ENCODE measurements around the gene THRAP3.
"Not testable (repeated sequence)": the region's sequence is repeated elsewhere in the genome, so short reads cannot be mapped to it uniquely, and the experiment has no call there.

THRAP3 gene

DNA sequence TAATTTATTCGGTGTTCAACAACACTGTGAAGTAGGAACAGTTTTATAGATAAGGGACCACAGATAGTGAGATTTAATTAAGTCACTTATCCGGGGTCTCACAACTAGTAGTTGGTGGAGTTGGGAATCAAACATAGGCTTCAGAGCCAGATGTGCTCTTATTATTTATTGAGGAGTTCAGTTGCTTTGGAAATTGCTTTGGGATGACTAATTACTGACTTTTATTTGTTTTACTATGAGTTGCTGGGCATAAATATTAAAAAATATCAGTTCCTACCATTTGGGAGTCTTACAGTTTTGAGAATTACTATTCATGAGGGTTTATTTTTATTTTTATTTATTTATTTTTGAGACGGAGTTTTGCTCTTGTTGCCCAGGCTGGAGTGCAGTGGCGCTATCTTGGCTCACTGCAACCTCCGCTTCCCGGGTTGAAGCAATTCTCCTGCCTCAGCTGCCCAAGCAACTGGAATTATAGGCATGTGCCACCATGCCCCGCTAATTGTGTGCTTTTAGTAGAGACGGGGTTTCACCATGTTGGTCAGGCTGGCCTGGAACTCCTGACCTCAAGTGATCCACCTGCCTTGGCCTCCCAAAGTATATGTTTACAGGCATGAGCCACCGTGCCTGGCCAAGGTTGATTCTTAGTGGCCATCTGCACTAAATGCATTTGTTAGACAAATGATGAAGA is 27.7 kb downstream of the THRAP3 start:
- no peak for DNase-seq

DNA sequence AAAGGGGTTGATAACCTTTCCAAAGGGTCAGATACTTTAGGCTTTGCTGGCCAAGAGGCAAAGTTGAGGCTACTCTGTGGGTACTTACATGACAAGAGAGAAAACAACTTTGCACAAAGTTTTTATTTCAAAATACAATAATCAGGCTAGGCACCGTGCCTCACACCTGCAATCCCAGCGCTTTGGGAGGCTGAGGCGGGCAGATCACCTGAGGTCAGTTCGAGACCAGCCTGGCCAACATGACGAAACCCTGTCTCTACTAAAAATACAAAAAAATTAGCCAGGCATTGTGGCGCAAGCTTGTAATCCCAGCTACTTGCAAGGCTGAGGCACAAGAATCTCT is 28.2 kb downstream of the THRAP3 start:
- DNase-seq = not testable (repeated sequence)

GRCh38 chr1:36253161-36253862 is 29.1 kb downstream of the THRAP3 start:
- DNase-seq = no peak

GRCh38 chr1:36256558-36257374 is 32.5 kb downstream of the THRAP3 start:
- no peak for DNase-seq

GRCh38 chr1:36257375-36257767 is 33.1 kb downstream of the THRAP3 start:
- no peak for DNase-seq

- no peak for DNase-seq
These were observed 34.7 kb downstream of the THRAP3 start for GRCh38 chr1:36258960-36259344.

- no peak for DNase-seq
These were observed 44.7 kb downstream of the THRAP3 start for GRCh38 chr1:36268981-36269380.

GRCh38 chr1:36269408-36269838 is 45.2 kb downstream of the THRAP3 start:
- no peak for DNase-seq

- DNase-seq = no peak
These were observed 48.8 kb downstream of the THRAP3 start for GRCh38 chr1:36273024-36273423.

DNA sequence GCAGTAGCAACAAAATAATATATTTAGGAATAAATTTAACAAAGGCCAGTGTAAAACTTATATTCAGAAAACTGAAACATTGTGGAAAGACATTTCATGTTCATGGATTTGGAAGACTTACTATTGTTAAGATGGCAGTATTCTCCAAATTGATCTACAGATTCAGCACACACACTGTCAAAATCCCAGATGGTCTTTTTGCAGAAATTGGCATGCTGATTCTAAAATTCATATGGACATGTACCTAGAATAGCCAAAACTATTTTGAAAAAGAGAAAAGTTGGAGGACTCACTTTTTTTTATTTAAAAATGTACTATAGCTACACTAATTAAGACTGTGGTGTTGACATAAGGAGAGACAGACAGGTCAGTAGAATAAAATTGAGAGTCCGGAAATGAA is 50.0 kb downstream of the THRAP3 start:
- DNase-seq = no peak

DNA sequence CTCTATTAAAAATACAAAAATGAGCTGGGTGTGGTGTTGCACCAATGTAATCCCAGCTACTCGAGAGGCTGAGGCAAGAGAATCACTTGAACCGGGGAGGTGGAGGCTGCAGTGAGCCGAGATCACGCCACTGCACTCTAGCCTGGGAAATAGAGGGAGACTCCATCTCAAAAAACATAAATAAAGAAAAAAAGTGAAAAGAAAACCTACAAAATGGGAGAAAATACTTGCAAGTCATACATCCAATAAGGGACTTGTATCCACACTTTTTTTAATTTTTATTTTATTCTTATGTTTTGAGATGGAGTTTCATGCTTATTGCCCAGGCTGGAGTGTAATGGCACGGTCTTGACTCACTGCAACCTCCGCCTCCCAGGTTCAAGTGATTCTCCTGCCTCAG is 52.4 kb downstream of the THRAP3 start:
- no peak for DNase-seq

DNA sequence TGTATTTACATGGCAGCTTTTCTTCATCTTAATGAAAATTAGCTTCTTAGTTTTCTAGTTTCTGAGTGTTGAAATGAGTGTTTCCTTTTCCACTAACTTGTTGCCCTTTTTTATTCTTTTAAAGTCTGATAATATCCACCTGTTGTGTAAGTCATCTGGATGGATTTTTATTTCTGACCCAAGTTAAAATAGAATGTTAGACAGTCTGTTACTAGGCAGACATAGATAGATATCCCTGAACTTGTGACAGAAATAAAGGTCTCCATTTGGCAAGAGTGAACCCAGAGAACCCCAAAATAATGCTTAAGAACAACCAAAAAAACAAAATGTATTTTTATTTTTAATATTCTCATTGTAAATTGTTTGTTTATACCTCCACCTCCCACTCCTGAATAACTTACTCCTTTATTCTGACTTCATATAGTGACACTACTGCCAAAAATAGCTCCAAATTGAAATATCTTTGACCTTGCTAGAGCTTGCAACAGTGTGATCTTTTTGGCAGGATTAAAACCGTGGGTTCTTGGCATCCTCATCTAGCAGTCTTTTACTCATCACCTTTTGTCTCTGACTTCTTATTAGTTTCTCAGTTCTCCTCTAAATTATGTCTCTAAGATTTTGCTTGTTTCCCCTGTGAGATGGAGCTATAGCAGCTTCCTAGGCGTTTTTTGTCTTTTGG is 55.0 kb downstream of the THRAP3 start:
- DNase-seq = no peak

- no peak for DNase-seq
These were observed 55.6 kb downstream of the THRAP3 start for GRCh38 chr1:36279789-36280296.

GRCh38 chr1:36284061-36284460 is 59.8 kb downstream of the THRAP3 start:
- DNase-seq = no peak

DNA sequence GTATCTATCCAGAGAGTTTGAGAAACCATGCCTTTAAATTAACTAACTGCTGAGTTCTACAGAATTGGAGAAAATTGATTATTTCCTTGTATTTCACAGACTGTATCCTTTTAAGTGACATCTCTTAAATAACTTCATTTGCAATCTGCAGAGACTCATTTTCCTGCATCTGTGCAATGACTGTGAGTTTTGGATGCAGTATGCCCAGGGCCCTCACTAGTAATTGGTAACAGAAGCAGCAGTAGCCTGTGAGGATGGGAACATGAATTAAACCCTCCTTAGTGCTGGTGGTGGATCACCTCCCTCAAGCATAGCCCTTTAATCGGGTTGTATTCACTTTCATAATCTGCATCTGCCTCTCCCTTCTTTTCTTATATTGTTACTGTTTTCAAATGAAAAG is 60.3 kb downstream of the THRAP3 start:
- DNase-seq = no peak

GRCh38 chr1:36285443-36286101 is 61.3 kb downstream of the THRAP3 start:
- DNase-seq = no peak

- DNase-seq = no peak
These were observed 62.6 kb downstream of the THRAP3 start for GRCh38 chr1:36286802-36287201.

- no peak for DNase-seq
These were observed 63.4 kb downstream of the THRAP3 start for GRCh38 chr1:36287595-36287994.

GRCh38 chr1:36295390-36295789 is 71.1 kb downstream of the THRAP3 start:
- no peak for DNase-seq

- no peak for DNase-seq
These were observed 72.8 kb downstream of the THRAP3 start for GRCh38 chr1:36297062-36297461.

DNA sequence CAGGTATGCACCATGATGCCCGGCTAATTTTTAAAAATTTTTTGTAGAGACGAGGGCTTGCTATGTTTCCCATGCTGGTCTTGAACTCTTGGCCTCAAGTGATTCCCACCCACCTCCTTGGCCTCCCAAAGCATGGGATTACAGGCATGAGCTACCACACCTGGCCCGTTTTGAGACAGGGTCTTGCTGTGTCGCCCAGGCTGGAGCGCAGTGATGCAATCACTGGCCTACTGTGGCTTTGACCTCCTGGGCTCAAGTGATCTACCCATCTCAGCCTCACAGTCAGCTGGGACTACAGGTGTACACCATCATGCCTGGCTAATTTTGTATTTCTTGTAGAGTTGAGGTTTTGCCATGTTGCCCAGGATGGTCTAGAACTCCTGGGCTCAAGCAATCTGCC is 74.4 kb downstream of the THRAP3 start:
- DNase-seq = no peak

DNA sequence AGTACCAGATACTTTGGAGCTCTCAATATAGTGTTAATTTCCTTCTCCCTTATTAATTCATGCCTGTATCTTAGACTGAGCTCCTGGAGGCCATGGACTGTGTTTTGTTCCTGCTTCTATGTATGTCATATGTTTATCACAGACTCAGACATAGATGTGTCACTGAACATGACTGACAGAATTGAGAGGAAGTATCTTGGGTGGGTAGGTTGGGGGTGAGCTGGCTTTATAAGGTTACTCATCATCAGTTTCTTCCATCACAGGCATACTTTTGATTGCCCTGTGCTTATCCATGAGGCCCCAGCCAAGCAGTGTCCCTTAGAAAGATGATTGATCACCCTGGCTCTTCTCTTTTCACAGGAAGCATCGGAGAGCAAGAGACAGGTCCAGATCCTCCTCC is 76.3 kb downstream of the THRAP3 start:
- no peak for DNase-seq

DNA sequence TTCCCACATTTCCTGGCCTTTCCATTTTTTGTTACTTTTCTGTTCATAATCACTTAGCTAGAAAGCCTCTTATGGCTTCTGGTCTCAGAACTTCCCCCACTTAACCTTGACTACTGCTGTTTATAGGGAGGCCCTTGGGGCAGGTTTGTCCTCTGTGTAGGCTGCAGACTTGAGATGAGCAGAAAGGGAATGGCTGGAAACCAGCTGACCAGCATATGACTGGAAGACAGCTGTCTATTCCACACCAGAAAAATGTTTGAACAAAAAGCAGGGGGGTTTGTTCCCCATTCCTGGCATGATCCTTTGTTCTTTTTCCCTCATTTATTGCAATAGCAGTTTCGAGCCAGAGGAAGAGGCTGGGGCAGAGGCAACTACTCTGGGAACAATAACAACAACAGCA is 77.0 kb downstream of the THRAP3 start:
- DNase-seq = no peak
